ENCODE data around the gene GLIS1. TPM values are rescaled to one million over a fixed set of nuclear protein-coding genes. Genes with fewer than 3 reads are reported as not detected.

GLIS1 gene
- total and polyA plus RNA-seq, 12 donors: 0.06 to 0.10 (median 0.09) TPM; not detected in 7

- no peak for TF ChIP-seq CTCF (IDR thresholded peaks at IDR 0.05)
- DNase-seq (no peak), ATAC-seq (no peak)
- Histone ChIP-seq H3K27me3 (peaks cover 0 to 42% (median 20%) of the 10 kb centered on the region in 7 donors), H3K9me3 (no peaks in the 10 kb centered on the region), H3K4me1 (no peaks in the 10 kb centered on the region), H3K36me3 (no peaks in the 10 kb centered on the region), H3K4me3 (no peak overlapping the region), H3K27ac (no peak overlapping the region)
- 85 to 87% methylated on average over 2 of the region's 2 CpGs for WGBS, 2 donors
- intact Hi-C loops (cut with DNase I): no loop called here
Measured at GRCh38 chr1:53712276-53712675, 26.7 kb downstream of the GLIS1 start.

GRCh38 chr1:53710584-53710983 is 28.4 kb downstream of the GLIS1 start:
- no peaks in the 10 kb centered on the region for H3K9me3 ChIP-seq
- no peaks in the 10 kb centered on the region for H3K36me3 ChIP-seq
- no peaks in the 10 kb centered on the region for H3K4me1 ChIP-seq
- no peak for DNase-seq
- intact Hi-C loops (cut with DNase I): no loop called here
- no peak for ATAC-seq
- 62 to 69% methylated on average over 8 of the region's 8 CpGs for WGBS, 2 donors
- H3K4me3 ChIP-seq: no peak overlapping the region
- no peak overlapping the region for H3K27ac ChIP-seq
- H3K27me3 ChIP-seq: peaks cover 0 to 45% (median 20%) of the 10 kb centered on the region in 7 donors
- no peak for TF ChIP-seq CTCF (IDR thresholded peaks at IDR 0.05)

- ATAC-seq (no peak), DNase-seq (no peak)
- Histone ChIP-seq H3K4me3 (no peak overlapping the region), H3K9me3 (no peaks in the 10 kb centered on the region), H3K4me1 (no peaks in the 10 kb centered on the region), H3K27me3 (peaks cover 0 to 36% (median 12%) of the 10 kb centered on the region in 7 donors), H3K27ac (no peak overlapping the region), H3K36me3 (no peaks in the 10 kb centered on the region)
- intact Hi-C loops (cut with DNase I): no loop called here
- 81 to 82% methylated on average over 3 of the region's 3 CpGs for WGBS, 2 donors
- no peak for TF ChIP-seq CTCF (IDR thresholded peaks at IDR 0.05)
Measured at GRCh38 chr1:53708687-53709086, 30.3 kb downstream of the GLIS1 start.

GRCh38 chr1:53706356-53706755 is 32.6 kb downstream of the GLIS1 start:
- Histone ChIP-seq H3K36me3 (no peaks in the 10 kb centered on the region), H3K4me1 (no peaks in the 10 kb centered on the region), H3K27ac (no peak overlapping the region), H3K4me3 (no peak overlapping the region), H3K9me3 (no peaks in the 10 kb centered on the region), H3K27me3 (peaks cover 0 to 38% (median 12%) of the 10 kb centered on the region in 7 donors)
- DNase-seq (no peak), ATAC-seq (no peak)
- intact Hi-C loops (cut with DNase I): no loop called here
- TF ChIP-seq CTCF (IDR thresholded peaks at IDR 0.05): no peak
- whole genome bisulfite sequencing, 2 donors: 66 to 73% methylated on average over 6 of the region's 6 CpGs
